Putamen (tissue), 1 donor: ENCODE measurements around the gene AMIGO3.
"Not testable (repeated sequence)": the region's sequence is repeated elsewhere in the genome, so short reads cannot be mapped to it uniquely, and the experiment has no call there.

Source experiments
- DNase-seq: peaks from one replicate; pipeline ENCODE4 v3.0.0-alpha.2; 2016; ENCODE audit warnings: low spot score

AMIGO3 gene

DNA sequence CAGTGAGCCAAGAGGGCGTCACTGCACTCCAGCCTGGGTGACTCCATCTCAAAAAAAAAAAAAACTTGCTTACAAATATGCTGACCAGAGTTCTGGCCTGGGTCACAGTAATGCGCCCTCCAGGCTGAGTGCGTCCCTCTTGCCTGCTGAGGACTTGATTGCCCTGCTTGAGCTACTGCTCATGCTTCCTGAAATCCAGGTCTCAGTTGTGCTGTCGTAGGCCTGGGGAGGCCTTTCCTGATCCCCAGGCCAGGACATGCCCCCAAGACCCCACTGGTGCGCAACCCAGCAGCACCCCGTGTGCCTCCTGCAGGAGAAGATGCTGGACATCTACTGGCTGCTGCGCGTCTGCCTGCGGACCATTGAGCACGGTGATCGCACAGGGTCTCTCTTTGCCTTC is 7.3 kb downstream of the AMIGO3 start:
- no peak for DNase-seq

- DNase-seq: no peak
Measured at GRCh38 chr3:49711489-49711888, 8.0 kb downstream of the AMIGO3 start.

GRCh38 chr3:49709852-49710251 is 9.6 kb downstream of the AMIGO3 start:
- no peak for DNase-seq

DNA sequence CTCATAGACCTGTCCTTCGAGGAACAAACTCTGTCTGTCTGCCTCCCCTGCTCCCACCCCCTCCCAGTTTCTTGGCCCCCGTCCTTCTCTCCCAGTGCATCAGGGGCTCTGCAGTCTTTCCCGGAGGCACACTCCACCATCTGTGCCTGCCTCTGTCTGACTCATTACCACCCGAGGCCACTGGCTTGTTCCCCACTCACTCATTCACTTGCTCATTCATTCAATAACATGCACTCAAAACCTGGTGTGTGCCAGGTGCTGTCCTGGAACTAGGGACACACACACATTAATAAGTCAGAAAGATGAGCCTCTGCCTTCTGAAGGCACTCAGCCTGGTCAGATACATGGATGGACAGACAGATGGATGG is 12.4 kb downstream of the AMIGO3 start:
- no peak for DNase-seq

GRCh38 chr3:49706456-49707112 is 12.9 kb downstream of the AMIGO3 start:
- DNase-seq: no peak

GRCh38 chr3:49705390-49705960 is 14.0 kb downstream of the AMIGO3 start:
- DNase-seq: no peak

DNA sequence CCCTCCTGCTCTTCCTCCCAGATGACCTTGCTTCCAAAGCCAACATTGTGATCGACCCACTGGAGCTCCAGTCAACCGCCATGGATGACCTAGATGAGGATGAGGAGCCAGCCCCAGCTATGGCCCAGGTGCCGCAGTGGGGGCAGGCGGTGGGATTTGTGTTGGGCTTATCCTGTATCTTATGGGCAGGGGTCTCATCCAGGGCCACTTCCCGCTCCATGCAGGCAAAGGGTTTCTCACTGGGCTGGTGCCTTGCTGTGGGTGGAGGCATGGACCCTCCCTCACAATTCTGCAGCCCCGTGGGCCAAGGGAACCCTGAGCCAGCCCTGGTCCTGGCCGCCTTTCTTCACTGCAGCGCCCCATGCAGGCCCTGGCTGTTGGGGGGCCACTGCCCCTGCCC is 14.9 kb downstream of the AMIGO3 start:
- DNase-seq: no peak

- DNase-seq: no peak
Measured at GRCh38 chr3:49703956-49704355, 15.5 kb downstream of the AMIGO3 start.

- peak; percentile 42 for DNase-seq
Measured at GRCh38 chr3:49703443-49703927, 16.0 kb downstream of the AMIGO3 start.

DNA sequence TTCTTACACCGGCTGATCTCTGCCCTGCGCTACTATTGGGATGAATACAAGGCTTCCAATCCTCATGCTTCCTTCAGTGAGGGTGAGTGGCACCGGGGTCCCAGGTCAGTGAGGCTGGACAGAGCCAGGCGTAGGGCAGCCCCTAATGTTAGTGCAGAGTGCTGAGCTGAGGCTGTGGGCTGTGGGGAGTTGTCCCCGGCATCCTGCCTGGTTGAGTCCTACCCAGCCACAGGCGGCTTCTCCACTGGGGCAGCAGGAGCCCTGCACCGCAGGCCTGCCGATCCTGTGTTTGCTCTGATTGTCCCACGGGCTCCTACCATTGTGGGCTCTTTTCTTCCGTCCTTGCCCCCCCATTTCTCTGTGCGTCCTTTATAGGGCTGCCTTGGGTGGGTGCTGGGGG is 16.8 kb downstream of the AMIGO3 start:
- DNase-seq: no peak

DNA sequence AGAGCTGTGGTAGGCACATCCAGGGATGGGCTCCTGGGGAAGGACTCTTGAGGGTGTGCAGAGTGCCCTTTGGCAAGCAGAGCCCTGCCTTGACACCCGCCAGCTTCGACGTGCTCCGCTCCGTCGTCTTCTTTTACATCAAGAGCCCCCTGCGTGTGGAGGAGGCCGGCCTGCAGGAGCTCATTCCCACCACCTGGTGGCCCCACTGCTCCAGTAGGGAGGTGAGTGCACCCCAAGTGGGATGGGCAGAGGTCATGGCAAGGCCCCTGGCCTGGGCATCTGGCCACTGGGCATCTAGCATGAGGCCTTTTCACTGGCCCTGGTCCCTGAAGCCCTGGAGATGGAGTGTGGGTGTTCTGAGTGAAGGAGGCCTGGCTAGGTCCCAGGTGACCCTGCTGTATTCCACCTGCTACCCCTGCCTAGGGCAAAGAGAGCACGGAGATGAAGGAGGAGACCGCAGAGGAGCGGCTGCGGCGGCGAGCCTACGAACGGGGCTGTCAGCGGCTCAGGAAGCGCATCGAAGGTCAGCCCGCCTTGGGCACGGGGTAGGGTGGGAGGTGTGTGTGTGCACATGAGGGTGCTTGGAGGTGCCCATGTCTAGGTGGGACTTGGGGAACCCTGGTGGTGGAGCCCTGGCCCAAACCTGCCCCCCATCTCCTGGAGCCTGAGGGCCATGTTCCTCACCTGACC is 18.0 kb downstream of the AMIGO3 start:
- DNase-seq: no peak

GRCh38 chr3:49700453-49701128 is 18.9 kb downstream of the AMIGO3 start:
- no peak for DNase-seq

GRCh38 chr3:49700014-49700413 is 19.5 kb downstream of the AMIGO3 start:
- no peak for DNase-seq

DNA sequence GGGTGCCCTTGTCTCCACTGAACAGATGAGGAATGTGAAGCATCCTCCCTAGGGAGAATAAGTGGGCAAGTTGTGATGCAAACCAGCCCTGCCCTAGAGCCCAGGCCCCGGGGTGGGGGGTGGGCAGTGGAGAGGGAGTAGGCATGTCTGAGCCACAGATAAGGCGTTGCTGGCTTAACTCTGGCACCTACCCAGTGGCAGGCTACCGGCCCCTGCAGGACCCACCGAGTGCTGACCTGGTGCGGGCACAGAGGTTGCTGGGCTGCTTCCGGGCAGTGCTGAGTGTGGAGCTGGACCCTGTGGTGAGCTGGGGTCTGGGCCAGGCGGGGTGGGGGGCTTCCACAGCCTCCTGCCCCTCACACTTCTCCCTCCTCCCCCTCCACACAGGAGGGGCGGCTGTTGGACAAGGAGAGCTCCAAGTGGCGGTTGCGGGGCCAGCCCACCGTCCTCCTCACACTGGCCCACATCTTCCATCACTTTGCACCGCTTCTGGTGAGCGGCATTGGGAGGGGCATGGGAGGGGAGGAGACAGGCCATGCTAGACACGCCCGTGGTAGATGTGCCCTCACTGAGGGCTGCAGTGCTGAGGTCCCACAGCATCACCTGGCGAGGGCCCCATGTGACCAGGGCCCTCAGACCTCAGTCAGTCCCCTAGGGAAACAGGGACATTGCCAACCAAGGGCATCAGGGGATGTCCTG is 20.1 kb downstream of the AMIGO3 start:
- DNase-seq: no peak

DNA sequence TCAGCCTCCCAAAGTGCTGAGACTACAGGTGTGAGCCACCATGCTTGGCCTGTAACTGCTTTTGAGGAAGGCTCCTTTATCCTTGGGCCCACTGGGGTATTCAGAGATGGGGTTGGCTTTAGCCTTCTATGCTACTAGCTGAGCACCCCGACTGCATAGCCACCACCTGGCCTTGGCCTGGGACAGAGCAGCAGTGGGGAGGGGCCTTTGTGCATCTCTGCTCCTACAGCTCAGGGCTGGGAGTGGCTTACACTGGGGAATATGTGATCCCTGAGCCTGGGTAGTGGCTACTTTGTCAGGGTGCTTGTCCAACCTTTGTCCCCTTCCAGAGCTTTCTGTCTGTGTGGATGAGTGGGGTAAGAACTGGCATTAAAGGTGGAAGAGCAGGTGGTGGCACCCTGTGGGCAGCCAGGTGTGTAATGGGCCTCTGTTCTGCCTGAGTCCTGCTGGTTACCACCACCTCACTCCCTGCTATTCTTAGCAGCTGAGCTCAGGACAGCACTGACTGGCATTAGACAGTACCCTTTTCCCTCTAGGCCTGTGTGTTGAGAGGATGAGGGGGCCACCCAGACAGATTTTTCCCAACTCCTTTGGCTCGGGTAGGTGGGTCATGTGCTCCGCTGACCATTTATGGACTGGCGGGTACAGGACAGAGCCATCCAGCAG is 24.0 kb downstream of the AMIGO3 start:
- not testable (repeated sequence) for DNase-seq

DNA sequence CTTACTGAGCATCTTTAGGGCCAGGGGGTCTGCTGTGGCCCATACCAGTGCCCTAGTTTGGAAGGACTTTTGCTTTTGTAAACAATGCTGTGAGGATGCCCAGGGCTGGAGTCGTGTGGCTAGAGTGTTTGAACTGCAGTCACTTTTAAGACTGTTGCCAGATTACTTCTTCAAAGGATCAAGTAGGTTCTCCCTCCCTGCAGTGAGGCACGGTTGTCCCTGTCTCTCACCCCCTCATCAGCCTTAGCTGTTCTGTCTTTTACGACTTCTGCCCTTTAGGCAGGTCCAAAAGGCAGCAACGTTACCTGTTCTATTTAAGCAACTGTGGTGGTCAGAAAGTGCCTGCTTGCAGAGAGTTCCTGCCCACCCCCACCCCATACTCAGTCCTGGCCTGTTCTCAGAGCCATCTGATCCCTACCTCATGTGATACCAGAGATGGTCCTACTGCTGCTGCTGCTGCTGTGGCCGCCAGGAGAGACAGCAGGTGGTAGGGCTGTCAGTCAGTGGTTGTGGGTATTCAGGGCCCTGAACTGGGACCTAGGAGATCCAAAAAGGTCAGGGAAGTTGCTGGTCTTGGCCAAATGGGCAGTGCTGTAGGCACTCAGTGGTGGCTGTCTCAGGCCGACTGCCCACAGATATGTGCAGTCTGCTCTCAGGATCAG is 24.9 kb downstream of the AMIGO3 start:
- DNase-seq: not testable (repeated sequence)

DNA sequence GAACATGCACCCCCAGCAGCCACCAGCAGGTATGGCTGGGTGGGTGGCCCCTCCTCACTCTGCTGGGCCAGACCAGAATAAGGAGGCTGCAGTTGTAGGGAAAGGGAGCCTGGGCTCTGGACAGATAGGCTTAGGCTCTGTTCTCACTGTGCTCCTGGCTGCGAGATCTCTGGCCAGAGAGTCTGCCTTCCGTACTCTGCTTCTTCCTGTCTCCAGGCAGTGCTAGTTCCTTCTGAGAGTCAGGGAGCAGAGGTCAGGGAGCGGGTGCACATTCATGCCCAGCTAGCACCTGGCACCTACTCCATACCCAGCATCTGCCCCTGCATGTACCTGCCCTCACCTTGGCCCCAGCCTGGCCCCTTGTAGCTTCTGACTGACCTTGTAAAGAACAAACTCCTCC is 28.0 kb downstream of the AMIGO3 start:
- DNase-seq: not testable (repeated sequence)

GRCh38 chr3:49690856-49691255 is 28.6 kb downstream of the AMIGO3 start:
- not testable (repeated sequence) for DNase-seq

DNA sequence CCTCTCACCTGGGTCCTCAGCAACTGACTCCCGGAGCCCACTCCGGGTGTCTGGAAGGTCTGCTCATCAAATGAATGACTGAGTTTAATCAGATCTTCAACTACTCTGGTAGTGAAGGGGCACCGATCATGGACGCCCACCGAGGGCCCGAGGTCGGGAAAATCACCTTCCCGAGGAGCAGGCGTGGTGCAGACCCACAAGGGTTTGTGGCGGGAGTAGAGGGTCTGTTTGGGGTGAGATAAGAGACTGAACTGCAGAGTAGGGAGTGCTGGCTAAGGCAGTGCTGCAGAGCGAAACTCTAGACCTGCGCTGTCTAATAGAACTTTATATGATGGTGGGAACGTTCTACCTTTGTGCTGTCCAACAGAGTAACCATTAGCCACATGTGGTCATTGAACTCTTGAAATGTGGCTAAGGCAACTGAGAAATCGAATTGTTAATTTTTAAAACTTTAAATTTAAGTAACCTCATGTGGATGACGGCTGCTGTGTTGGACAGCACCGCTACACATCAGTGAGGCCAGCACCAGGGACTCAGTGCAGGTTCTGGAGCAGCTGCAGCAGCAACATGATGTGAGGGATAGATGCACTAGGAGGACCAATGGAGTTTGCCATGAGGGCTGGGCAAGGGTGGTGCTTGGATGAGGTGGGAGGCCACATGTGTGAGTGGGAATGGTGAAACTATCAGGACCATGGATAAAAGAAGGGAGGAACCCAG is 29.4 kb downstream of the AMIGO3 start:
- DNase-seq: not testable (repeated sequence)
